Fibroblast of lung (primary cell): ENCODE data around the gene SLC66A3.

Experiments
- EZH2 ChIP-seq: IDR thresholded peaks from 2 replicates; pipeline ENCODE4 v1.5.1; 2012; ENCODE audit warnings: low read length, control low read depth, mild to moderate bottlenecking; ENCODE audit errors: missing control alignments
- TF ChIP-seq, protein P1 (sequence below), 2 donors: IDR thresholded peaks in 1 of 2; conservative IDR thresholded peaks in 1 of 2; 1 replicate in 1 of 2; 2 replicates in 1 of 2; pipeline ENCODE4 v1.5.1; 2011 to 2012; ENCODE audit warnings: low read length in 2 of 2, control low read depth in 1 of 2, inconsistent platforms in 1 of 2, low read depth in 1 of 2, mild to moderate bottlenecking in 1 of 2

- TF ChIP-seq, protein P1, sequence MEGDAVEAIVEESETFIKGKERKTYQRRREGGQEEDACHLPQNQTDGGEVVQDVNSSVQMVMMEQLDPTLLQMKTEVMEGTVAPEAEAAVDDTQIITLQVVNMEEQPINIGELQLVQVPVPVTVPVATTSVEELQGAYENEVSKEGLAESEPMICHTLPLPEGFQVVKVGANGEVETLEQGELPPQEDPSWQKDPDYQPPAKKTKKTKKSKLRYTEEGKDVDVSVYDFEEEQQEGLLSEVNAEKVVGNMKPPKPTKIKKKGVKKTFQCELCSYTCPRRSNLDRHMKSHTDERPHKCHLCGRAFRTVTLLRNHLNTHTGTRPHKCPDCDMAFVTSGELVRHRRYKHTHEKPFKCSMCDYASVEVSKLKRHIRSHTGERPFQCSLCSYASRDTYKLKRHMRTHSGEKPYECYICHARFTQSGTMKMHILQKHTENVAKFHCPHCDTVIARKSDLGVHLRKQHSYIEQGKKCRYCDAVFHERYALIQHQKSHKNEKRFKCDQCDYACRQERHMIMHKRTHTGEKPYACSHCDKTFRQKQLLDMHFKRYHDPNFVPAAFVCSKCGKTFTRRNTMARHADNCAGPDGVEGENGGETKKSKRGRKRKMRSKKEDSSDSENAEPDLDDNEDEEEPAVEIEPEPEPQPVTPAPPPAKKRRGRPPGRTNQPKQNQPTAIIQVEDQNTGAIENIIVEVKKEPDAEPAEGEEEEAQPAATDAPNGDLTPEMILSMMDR (conservative IDR thresholded peaks at IDR 0.05 in 1 of 2, IDR thresholded peaks at IDR 0.05 in 1 of 2; ENCODE audit: low read depth in 1 of 2, low read length in 2 of 2): no peak
- TF ChIP-seq EZH2: no peak
These were observed 25.4 kb downstream of the SLC66A3 start for GRCh38 chr2:11180653-11181052.
